ENCODE measurements around the gene HOXA6. TPM values are rescaled to one million over a fixed set of nuclear protein-coding genes. Genes with fewer than 3 reads are reported as not detected.

HOXA6 gene
- polyA plus RNA-seq, 3 donors = not detected

DNA sequence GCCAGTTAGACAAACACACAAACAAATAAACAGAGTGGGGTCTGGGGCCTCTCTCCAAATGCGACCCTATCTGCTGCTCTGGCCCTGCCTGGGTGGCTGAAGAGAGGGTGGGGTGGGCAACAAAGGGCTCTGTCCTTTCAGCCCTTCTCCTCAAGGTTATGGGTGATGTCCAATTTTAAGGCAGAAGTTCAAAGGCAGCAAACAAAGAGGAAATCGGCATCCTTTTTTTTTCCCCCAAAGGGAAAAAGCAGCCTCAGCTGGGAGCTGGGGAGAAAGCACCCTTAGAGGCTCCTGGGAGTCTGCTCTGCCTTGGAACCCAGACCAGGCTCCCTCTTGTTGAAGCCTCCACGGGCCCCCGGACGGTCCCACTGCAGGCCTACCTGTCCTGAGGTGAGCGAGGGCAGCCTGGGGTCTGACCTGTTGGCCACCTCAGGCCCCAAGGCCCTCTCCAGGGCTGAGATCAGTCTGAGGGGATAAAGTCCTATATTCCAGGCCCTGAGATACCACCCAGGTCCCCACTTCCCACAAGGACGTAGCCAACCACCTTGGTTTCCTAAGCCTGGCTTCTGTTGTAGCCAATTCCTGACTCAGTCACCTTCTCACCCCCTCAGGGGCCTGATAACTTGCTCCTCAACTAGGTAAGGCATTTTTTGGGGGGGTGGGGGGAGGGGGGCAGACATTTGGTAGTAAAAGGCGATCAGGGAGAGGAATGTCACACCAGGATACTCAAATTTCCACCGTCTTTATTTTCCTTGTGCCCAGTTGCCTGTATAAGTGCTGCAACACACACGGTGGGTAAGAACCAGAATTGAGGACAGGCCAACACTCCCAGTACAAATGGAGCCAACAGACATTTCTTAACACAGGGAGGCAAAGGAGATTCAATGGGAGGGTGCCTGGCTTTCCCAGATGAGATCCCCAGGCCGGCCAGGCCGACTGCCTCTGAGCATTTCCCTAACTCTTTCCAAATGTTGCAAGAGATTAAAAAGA, 33.2 kb upstream of the HOXA6 start:
- Mint-ChIP-seq H3K4me1 (peaks cover 34% of the 10 kb centered on the region), H3K27me3 (ENCODE audit: low read depth in 3 of 3) (peaks cover 88 to 96% (median 96%) of the 10 kb centered on the region in 3 donors), H3K9me3 (peaks cover 3 to 33% (median 17%) of the 10 kb centered on the region in 7 donors), H3K27ac (no peak overlapping the region), H3K4me3 (peak overlapping the region in 1 of 2 donors; percentile 89), H3K36me3 (peaks cover 7 to 17% of the 10 kb centered on the region in 2 donors)
- no peaks in the 10 kb centered on the region for H3K36me3 ChIP-seq (replicated peaks in 1 of 2; ENCODE audit: control insufficient read depth in 1 of 2, insufficient read depth in 2 of 2, low read length in 2 of 2)
- WGBS (ENCODE audit: insufficient coverage) = 78% methylated on average over 6 of the region's 12 CpGs
- H2AFZ ChIP-seq (ENCODE audit: insufficient read depth, low read depth, low read length, poor library complexity, severe bottlenecking) = no peak overlapping the region
- no peak overlapping the region for H3K4me3 ChIP-seq (replicated peaks in 1 of 3; ENCODE audit: low read depth in 2 of 3, low read length in 3 of 3)
- intact Hi-C loops (cut with micrococcal nuclease) = no loop called here
- H3K4me1 ChIP-seq (ENCODE audit: control insufficient read depth in 1 of 2, insufficient read depth in 2 of 2, low read length in 2 of 2) = peaks cover 30 to 34% of the 10 kb centered on the region in 2 donors
- H3K79me2 ChIP-seq (ENCODE audit: insufficient read depth, low read length) = no peaks in the 10 kb centered on the region
- H3K4me2 ChIP-seq (replicated peaks; ENCODE audit: extremely low read depth, low read length, poor library complexity, severe bottlenecking) = no peak overlapping the region
- peaks cover 52 to 99% of the 10 kb centered on the region in 2 donors for H3K27me3 ChIP-seq (ENCODE audit: control insufficient read depth in 2 of 2, insufficient read depth in 2 of 2, low read length in 2 of 2)
- no peak overlapping the region for H3K9ac ChIP-seq (ENCODE audit: insufficient read depth, low read length, poor library complexity, severe bottlenecking)
- no peak for TF ChIP-seq CTCF (IDR thresholded peaks at IDR 0.05)
- no peaks in the 10 kb centered on the region for H4K20me1 ChIP-seq (ENCODE audit: insufficient read depth, low read length)
- no peak for DNase-seq
- H3K9me3 ChIP-seq (replicated peaks in 1 of 2; ENCODE audit: control insufficient read depth in 1 of 2, insufficient read depth in 1 of 2, low read length in 2 of 2) = peaks cover 7 to 36% of the 10 kb centered on the region in 2 donors
- no peak overlapping the region for H3K27ac ChIP-seq (ENCODE audit: low read depth in 1 of 2, low read length in 2 of 2)

DNA sequence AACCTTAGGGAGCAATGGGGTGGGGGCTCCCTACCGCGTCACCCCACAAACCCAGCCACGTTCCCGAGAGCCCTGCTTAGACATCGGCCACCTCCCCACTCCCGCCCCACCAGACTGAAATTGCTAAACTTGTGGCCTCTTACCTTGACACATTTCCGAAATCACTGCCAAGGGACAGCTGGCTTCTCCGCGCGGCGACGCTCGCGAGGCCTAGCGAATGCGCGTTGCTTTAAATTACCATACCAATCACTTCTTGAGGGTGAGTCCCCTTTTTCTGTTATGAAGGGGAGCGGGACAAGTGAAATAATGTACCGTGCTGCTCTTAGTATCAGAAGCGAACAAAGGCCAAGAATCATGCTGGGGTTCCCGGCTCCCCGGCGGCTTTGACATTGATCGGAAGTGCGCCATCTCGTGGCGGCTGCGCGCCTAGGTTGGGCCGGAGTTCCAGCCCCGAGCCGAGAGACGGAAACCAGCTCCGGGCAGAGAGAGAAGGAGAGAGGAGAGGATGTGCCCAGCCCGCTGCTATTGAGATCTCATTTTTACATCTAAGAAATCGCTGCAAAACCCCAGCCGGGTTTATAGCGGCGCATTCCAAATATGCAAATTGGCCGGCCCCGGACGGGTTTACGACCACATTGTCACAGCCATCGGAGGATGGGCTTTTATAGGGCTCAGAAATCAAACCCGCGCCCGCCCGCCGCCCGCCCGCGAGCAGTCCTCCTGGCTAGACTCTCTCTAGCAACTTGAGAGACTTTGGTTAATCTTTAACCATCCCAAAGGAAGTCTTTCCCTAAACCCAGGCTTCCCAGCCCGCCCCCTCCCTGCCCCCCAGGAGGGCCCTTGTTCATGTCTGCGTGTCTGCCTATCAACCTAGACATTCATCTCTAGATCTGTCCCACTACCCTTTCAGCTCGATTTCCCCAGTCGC, 32.2 kb upstream of the HOXA6 start:
- DNase-seq = peak; percentile 65 to 70 (median 67)
- Histone ChIP-seq H3K27ac (ENCODE audit: low read depth in 1 of 2, low read length in 2 of 2) (no peak overlapping the region), H3K9ac (ENCODE audit: insufficient read depth, low read length, poor library complexity, severe bottlenecking) (no peak overlapping the region), H3K9me3 (replicated peaks in 1 of 2; ENCODE audit: control insufficient read depth in 1 of 2, insufficient read depth in 1 of 2, low read length in 2 of 2) (peaks cover 5 to 34% of the 10 kb centered on the region in 2 donors), H3K4me1 (ENCODE audit: control insufficient read depth in 1 of 2, insufficient read depth in 2 of 2, low read length in 2 of 2) (peaks cover 20 to 25% of the 10 kb centered on the region in 2 donors), H2AFZ (ENCODE audit: insufficient read depth, low read depth, low read length, poor library complexity, severe bottlenecking) (no peak overlapping the region), H4K20me1 (ENCODE audit: insufficient read depth, low read length) (no peaks in the 10 kb centered on the region), H3K27me3 (ENCODE audit: control insufficient read depth in 2 of 2, insufficient read depth in 2 of 2, low read length in 2 of 2) (peaks cover 50 to 99% of the 10 kb centered on the region in 2 donors), H3K4me2 (replicated peaks; ENCODE audit: extremely low read depth, low read length, poor library complexity, severe bottlenecking) (peak overlapping the region; percentile 53), H3K4me3 (replicated peaks in 1 of 3; ENCODE audit: low read depth in 2 of 3, low read length in 3 of 3) (peak overlapping the region in 1 of 3 experiments; percentile 38), H3K79me2 (ENCODE audit: insufficient read depth, low read length) (no peaks in the 10 kb centered on the region), H3K36me3 (replicated peaks in 1 of 2; ENCODE audit: control insufficient read depth in 1 of 2, insufficient read depth in 2 of 2, low read length in 2 of 2) (no peaks in the 10 kb centered on the region)
- 14% methylated on average over 28 of the region's 56 CpGs for WGBS (ENCODE audit: insufficient coverage)
- H3K27ac Mint-ChIP-seq = peak overlapping the region in 1 of 7 donors; percentile 7
- peak; percentile 94 for TF ChIP-seq CTCF (IDR thresholded peaks at IDR 0.05)
- peak overlapping the region; percentile 59 to 89 for H3K4me3 Mint-ChIP-seq
- peaks cover 88 to 96% (median 96%) of the 10 kb centered on the region in 3 donors for H3K27me3 Mint-ChIP-seq (ENCODE audit: low read depth in 3 of 3)
- H3K4me1 Mint-ChIP-seq = peaks cover 27% of the 10 kb centered on the region
- peaks cover 2 to 14% of the 10 kb centered on the region in 2 donors for H3K36me3 Mint-ChIP-seq
- H3K9me3 Mint-ChIP-seq = peaks cover 2 to 30% (median 12%) of the 10 kb centered on the region in 7 donors
- intact Hi-C loops (cut with micrococcal nuclease) = no loop called here

Measured in CD14-positive monocyte (primary cell).